Measurements from ENCODE around the gene SRSF9. TPM values are rescaled to one million over a fixed set of nuclear protein-coding genes. Genes with fewer than 3 reads are reported as not detected.
A peak's percentile ranks its signal among the peaks of the same experiment; 100 is the strongest.

SRSF9 gene
- total and polyA plus RNA-seq, 2 experiments from 2014 or later = 166 to 263 TPM

DNA sequence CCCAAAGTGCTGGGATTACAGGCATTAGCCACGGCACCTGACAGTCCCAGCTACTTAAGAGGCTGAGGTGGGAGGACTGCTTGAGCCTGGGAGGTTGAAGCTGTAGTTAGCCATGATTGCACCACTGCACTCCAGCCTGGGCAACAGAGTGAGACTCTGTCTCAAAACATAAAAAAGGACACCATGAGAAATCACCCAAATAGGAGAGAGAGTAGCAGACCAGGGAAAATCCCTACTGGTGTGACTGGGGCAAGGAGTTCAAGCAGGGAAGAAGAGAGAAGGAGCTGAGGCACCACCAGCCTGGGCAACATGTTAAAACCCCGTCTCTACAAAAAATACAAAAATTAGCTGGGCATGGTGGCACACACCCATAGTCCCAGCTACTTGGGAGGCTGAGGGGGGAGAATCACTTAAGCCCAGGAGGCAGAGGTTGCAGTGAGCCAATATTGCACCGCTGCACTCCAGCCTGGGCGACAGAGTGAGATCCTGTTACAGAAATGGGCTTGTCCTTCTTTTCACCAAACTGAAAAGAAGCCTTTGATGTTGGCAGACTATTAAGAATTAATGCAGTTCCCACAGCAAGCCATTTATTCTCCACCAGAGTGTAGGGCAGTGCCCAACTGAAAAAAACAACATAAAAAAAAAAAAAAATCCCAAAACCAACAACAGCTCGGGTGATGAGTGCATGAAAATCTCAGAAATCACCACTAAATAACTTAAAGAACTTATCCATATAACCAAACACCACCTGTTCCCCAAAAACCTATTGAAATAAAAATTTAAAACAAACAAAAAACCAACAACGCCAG, 4.5 kb upstream of the SRSF9 start:
- Histone ChIP-seq H3K27ac (peak overlapping the region; percentile 16), H3K9me3 (ENCODE audit: low read depth) (no peaks in the 10 kb centered on the region), H3K27me3 (no peaks in the 10 kb centered on the region), H3K4me2 (no peak overlapping the region), H3K4me3 (no peak overlapping the region), H3K36me3 (replicated peaks; ENCODE audit: insufficient read depth, low read depth) (no peaks in the 10 kb centered on the region), H3K4me1 (ENCODE audit: insufficient read depth) (peaks cover 6% of the 10 kb centered on the region), H4K20me1 (ENCODE audit: insufficient read depth, poor library complexity, severe bottlenecking) (peaks cover under 1% of the 10 kb centered on the region), H2AFZ (no peak overlapping the region), H3K79me2 (peaks cover 45% of the 10 kb centered on the region), H3K9me2 (replicated peaks; ENCODE audit: insufficient read depth) (no peaks in the 10 kb centered on the region)
- no peak for DNase-seq (ENCODE audit: low spot score)
- WGBS (ENCODE audit: low lambda C conversion rate, missing lambda C conversion rate) = 73% methylated on average over 6 of the region's 6 CpGs
- TF ChIP-seq EZH2phosphoT487 (IDR thresholded peaks at IDR 0.05; ENCODE audit: low read depth, severe bottlenecking, unreplicated experiment) = no peak

DNA sequence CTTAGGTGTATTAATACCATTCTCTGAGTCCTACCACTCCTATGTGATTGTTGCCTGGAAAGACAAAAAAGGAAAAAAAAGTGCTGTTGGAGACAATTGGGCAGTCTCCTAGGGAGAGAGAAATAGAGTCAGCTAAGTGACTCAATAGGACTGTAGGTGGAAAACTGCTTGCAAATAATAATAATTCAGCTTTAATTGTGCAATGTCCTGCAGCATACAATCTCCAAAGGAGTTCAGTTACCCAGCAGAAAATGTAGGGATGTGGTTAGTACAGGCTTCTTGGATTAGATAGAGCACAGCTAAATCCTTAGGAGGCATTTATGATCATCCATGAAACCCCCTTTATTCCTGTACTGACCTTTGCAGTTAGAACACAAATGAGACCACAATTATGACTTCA, 3.0 kb upstream of the SRSF9 start:
- H3K9me2 ChIP-seq (replicated peaks; ENCODE audit: insufficient read depth) = no peaks in the 10 kb centered on the region
- no peak for TF ChIP-seq EZH2 (IDR thresholded peaks at IDR 0.05; ENCODE audit: borderline replicate concordance)
- TF ChIP-seq, protein P1, sequence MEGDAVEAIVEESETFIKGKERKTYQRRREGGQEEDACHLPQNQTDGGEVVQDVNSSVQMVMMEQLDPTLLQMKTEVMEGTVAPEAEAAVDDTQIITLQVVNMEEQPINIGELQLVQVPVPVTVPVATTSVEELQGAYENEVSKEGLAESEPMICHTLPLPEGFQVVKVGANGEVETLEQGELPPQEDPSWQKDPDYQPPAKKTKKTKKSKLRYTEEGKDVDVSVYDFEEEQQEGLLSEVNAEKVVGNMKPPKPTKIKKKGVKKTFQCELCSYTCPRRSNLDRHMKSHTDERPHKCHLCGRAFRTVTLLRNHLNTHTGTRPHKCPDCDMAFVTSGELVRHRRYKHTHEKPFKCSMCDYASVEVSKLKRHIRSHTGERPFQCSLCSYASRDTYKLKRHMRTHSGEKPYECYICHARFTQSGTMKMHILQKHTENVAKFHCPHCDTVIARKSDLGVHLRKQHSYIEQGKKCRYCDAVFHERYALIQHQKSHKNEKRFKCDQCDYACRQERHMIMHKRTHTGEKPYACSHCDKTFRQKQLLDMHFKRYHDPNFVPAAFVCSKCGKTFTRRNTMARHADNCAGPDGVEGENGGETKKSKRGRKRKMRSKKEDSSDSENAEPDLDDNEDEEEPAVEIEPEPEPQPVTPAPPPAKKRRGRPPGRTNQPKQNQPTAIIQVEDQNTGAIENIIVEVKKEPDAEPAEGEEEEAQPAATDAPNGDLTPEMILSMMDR (IDR thresholded peaks at IDR 0.05; ENCODE audit: poor library complexity) = no peak
- no peak overlapping the region for H2AFZ ChIP-seq
- no peak overlapping the region for H3K4me3 ChIP-seq
- peaks cover 60% of the 10 kb centered on the region for H3K79me2 ChIP-seq
- DNase-seq (ENCODE audit: low spot score) = no peak
- H3K4me1 ChIP-seq (ENCODE audit: insufficient read depth) = peaks cover 8% of the 10 kb centered on the region
- no peaks in the 10 kb centered on the region for H3K27me3 ChIP-seq
- H3K27ac ChIP-seq = no peak overlapping the region
- no peaks in the 10 kb centered on the region for H3K9me3 ChIP-seq (ENCODE audit: low read depth)
- peaks cover 15% of the 10 kb centered on the region for H4K20me1 ChIP-seq (ENCODE audit: insufficient read depth, poor library complexity, severe bottlenecking)
- no peak overlapping the region for H3K4me2 ChIP-seq
- no peaks in the 10 kb centered on the region for H3K36me3 ChIP-seq (replicated peaks; ENCODE audit: insufficient read depth, low read depth)

DNA sequence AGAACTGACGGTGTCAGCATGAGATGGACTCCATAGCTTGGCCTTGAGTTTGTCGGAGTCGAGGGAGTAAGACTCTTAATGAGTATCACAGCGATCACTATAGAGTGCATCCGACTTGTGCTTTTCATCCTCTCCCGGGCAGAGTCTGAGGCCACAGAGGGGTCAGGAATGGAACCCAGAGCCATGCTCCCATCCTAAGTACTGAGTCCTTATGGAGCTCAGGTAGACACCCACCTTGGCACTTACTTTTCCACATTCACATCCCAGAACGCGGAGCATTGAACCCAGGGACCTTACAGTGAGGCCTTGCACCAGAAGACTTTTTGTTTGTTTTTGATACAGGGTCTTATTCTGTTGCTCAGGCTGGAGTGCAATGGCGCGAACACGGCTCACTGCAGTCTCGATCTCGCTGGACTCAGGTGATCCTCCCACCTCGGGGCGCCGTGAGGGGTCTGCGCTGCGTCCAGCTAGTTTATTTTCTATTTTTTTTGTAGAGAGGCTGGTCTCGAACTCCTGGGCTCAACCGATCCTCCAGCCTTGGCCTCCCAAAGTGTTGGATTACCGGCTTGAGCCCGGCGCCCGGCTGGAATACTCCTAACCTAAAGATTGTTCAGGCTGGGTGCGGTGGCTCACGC, 719 bp upstream of the SRSF9 start:
- peak overlapping the region; percentile 41 for H3K4me3 ChIP-seq
- H3K36me3 ChIP-seq (replicated peaks; ENCODE audit: insufficient read depth, low read depth) = no peaks in the 10 kb centered on the region
- 78% methylated on average over 26 of the region's 26 CpGs for WGBS (ENCODE audit: low lambda C conversion rate, missing lambda C conversion rate)
- H3K79me2 ChIP-seq = peaks cover 82% of the 10 kb centered on the region
- H3K4me2 ChIP-seq = peak overlapping the region; percentile 93
- TF ChIP-seq, protein P1 (IDR thresholded peaks at IDR 0.05; ENCODE audit: poor library complexity) = no peak
- TF ChIP-seq EZH2phosphoT487 (IDR thresholded peaks at IDR 0.05; ENCODE audit: low read depth, severe bottlenecking, unreplicated experiment) = no peak
- no peak for TF ChIP-seq EZH2 (IDR thresholded peaks at IDR 0.05; ENCODE audit: borderline replicate concordance)
- H4K20me1 ChIP-seq (ENCODE audit: insufficient read depth, poor library complexity, severe bottlenecking) = peaks cover 36% of the 10 kb centered on the region
- H3K4me1 ChIP-seq (ENCODE audit: insufficient read depth) = peaks cover 12% of the 10 kb centered on the region
- peak overlapping the region; percentile 92 for H2AFZ ChIP-seq
- H3K27ac ChIP-seq = peak overlapping the region; percentile 92
- DNase-seq (ENCODE audit: low spot score) = peak; percentile 22
- no peaks in the 10 kb centered on the region for H3K27me3 ChIP-seq
- H3K9me2 ChIP-seq (replicated peaks; ENCODE audit: insufficient read depth) = no peaks in the 10 kb centered on the region
- H3K9me3 ChIP-seq (ENCODE audit: low read depth) = no peaks in the 10 kb centered on the region

DNA sequence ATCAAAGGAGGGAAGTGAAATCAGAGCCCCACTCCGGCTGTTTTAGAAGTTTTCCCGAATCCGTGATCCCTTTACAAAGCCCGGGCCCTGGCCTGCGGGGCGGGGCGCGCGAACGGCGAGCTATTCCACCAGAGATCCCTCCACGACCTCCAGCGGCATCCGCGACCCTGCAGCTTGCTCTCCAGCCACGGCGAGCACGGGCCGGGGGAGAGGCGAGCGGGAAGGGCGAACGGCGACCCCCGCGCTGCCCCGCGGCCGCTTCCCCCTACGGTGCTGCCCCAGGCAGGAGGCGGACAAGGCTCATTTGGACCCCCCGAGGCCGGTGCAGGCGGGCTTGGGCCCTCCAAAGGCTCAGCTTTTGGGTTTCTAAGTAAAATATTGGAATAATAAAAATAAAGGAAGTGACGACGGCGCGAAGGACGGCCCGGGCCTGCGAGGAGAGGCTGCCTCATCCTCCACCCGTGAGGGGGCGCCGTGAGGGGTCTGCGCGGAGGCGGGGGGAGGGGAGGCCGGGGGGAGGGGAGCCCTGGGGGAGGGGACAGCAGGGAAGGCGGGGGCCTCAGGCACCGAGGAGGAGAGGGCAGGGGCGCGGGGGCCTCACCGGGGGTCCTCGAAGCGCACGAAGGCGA, 613 bp downstream of the SRSF9 start:
- no peaks in the 10 kb centered on the region for H3K36me3 ChIP-seq (replicated peaks; ENCODE audit: insufficient read depth, low read depth)
- H3K27ac ChIP-seq = peak overlapping the region; percentile 92
- H3K79me2 ChIP-seq = peaks cover 94% of the 10 kb centered on the region
- TF ChIP-seq, protein P1 (IDR thresholded peaks at IDR 0.05; ENCODE audit: poor library complexity) = peak; percentile 45
- no peak for TF ChIP-seq EZH2 (IDR thresholded peaks at IDR 0.05; ENCODE audit: borderline replicate concordance)
- peaks cover 12% of the 10 kb centered on the region for H3K4me1 ChIP-seq (ENCODE audit: insufficient read depth)
- peak overlapping the region; percentile 95 for H3K4me3 ChIP-seq
- 2% methylated on average over 37 of the region's 57 CpGs for WGBS (ENCODE audit: low lambda C conversion rate, missing lambda C conversion rate)
- no peaks in the 10 kb centered on the region for H3K27me3 ChIP-seq
- H2AFZ ChIP-seq = peak overlapping the region; percentile 58
- H4K20me1 ChIP-seq (ENCODE audit: insufficient read depth, poor library complexity, severe bottlenecking) = peaks cover 41% of the 10 kb centered on the region
- no peaks in the 10 kb centered on the region for H3K9me3 ChIP-seq (ENCODE audit: low read depth)
- DNase-seq (ENCODE audit: low spot score) = peak; percentile 46
- H3K9me2 ChIP-seq (replicated peaks; ENCODE audit: insufficient read depth) = no peaks in the 10 kb centered on the region
- peak overlapping the region; percentile 95 for H3K4me2 ChIP-seq

Measured in hepatocyte (in vitro differentiated cells).